Endothelial cell of umbilical vein (primary cell): ENCODE measurements around the gene KITLG.

Experiments used
- EZH2 ChIP-seq: IDR thresholded peaks from 2 replicates; pipeline ENCODE4 v1.6.1; 2012; ENCODE audit warnings: borderline replicate concordance, low read depth, mild to moderate bottlenecking, moderate library complexity, low read length, inconsistent platforms; ENCODE audit not compliant: severe bottlenecking
- JUN ChIP-seq: IDR thresholded peaks from 2 replicates; pipeline ENCODE4 v1.6.1; 2011; ENCODE audit warnings: borderline replicate concordance, low read depth; ENCODE audit not compliant: insufficient read length, insufficient read depth
- MAX ChIP-seq: IDR thresholded peaks from 2 replicates; pipeline ENCODE4 v1.6.1; 2011; ENCODE audit not compliant: insufficient read depth, insufficient read length
- POLR2A ChIP-seq: IDR thresholded peaks from 2 replicates; pipeline ENCODE4 v1.6.1; 2012; ENCODE audit warnings: low read depth, mild to moderate bottlenecking, control low read depth, low read length
- POLR2AphosphoS5 ChIP-seq: IDR thresholded peaks from 2 replicates; pipeline ENCODE4 v1.6.1; 2012; ENCODE audit warnings: low read depth, mild to moderate bottlenecking, control low read depth, low read length, moderate library complexity; ENCODE audit not compliant: insufficient read depth
- TF ChIP-seq, protein P1 (sequence below), 2 donors: IDR thresholded peaks; 1 replicate in 1 of 2; 2 replicates in 1 of 2; pipeline ENCODE4 v1.5.1; 2011; ENCODE audit warnings: low read length in 2 of 2, mild to moderate bottlenecking in 2 of 2, moderate library complexity in 2 of 2, control low read depth in 1 of 2, inconsistent platforms in 1 of 2, low read depth in 1 of 2; ENCODE audit not compliant: insufficient read depth in 1 of 2; ENCODE audit errors: extremely low read depth in 1 of 2

DNA sequence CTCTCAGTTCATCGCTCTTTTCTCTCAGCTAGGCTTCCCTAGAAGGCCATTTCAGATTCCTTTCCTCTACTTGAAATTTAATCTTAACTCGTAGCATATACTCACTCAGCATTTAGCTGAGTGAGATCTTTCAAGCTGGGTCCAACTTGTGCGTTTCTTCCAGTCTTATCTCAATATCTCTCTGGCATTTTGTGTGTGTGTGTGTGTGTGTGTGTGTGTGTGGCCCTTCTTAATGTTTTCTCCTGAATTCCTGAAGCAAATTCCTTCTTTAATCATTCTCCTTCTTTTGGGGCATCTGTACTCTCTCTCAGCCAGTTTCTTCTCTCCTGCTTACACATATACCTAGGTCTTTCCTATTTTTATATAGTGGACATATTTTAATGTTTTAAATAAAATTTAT lies 129.1 kb downstream of the KITLG start:
- TF ChIP-seq POLR2A (no peak), EZH2 (no peak), POLR2AphosphoS5 (no peak), JUN (no peak), MAX (no peak)
- TF ChIP-seq, protein P1, sequence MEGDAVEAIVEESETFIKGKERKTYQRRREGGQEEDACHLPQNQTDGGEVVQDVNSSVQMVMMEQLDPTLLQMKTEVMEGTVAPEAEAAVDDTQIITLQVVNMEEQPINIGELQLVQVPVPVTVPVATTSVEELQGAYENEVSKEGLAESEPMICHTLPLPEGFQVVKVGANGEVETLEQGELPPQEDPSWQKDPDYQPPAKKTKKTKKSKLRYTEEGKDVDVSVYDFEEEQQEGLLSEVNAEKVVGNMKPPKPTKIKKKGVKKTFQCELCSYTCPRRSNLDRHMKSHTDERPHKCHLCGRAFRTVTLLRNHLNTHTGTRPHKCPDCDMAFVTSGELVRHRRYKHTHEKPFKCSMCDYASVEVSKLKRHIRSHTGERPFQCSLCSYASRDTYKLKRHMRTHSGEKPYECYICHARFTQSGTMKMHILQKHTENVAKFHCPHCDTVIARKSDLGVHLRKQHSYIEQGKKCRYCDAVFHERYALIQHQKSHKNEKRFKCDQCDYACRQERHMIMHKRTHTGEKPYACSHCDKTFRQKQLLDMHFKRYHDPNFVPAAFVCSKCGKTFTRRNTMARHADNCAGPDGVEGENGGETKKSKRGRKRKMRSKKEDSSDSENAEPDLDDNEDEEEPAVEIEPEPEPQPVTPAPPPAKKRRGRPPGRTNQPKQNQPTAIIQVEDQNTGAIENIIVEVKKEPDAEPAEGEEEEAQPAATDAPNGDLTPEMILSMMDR (IDR thresholded peaks at IDR 0.05; ENCODE audit: extremely low read depth in 1 of 2, insufficient read depth in 1 of 2, low read depth in 1 of 2, low read length in 2 of 2), result no peak
